Measurements from ENCODE around the gene SYNPR. TPM values are rescaled to one million over a fixed set of nuclear protein-coding genes. Genes with fewer than 3 reads are reported as not detected.

Gene SYNPR
- polyA plus RNA-seq, 1 experiment, result not detected

DNA sequence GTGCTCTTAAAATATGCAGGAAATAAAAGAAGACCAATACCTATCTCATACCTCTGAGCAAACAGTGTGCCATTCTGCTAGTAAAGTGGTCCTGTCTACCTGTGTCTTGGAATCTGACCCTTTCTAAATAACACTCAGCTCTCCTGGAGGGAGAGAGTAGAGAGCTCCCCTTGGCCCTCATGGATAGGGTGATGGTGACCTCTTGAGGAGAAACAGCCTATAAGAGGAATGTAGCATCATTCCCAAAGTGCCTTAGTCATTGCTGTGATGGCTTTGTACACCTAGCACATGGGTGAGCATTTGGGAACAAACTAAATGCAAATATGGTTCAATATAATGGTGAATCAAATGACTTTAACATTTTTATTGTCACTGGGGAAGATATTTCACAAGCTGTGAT is 384.4 kb downstream of the SYNPR start:
- no peak for DNase-seq (ENCODE audit: low read depth)
- ChIA-PET POLR2A (no interaction called here), CTCF (interaction anchor here (0.7 to 5.7 kb wide), 5 partner anchors 41 to 319 kb away, joined by 3 to 57 read pairs (median 5); partner anchors contain the start of gene C3orf49)
- Histone ChIP-seq H3K4me3 (ENCODE audit: low read depth, low read length) (no peak overlapping the region), H3K36me3 (ENCODE audit: control insufficient read depth, insufficient read depth, low read length) (no peaks in the 10 kb centered on the region), H3K27me3 (ENCODE audit: control insufficient read depth, insufficient read depth, low read length) (no peaks in the 10 kb centered on the region)
- TF ChIP-seq, protein P1, sequence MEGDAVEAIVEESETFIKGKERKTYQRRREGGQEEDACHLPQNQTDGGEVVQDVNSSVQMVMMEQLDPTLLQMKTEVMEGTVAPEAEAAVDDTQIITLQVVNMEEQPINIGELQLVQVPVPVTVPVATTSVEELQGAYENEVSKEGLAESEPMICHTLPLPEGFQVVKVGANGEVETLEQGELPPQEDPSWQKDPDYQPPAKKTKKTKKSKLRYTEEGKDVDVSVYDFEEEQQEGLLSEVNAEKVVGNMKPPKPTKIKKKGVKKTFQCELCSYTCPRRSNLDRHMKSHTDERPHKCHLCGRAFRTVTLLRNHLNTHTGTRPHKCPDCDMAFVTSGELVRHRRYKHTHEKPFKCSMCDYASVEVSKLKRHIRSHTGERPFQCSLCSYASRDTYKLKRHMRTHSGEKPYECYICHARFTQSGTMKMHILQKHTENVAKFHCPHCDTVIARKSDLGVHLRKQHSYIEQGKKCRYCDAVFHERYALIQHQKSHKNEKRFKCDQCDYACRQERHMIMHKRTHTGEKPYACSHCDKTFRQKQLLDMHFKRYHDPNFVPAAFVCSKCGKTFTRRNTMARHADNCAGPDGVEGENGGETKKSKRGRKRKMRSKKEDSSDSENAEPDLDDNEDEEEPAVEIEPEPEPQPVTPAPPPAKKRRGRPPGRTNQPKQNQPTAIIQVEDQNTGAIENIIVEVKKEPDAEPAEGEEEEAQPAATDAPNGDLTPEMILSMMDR (IDR thresholded peaks at IDR 0.05; ENCODE audit: insufficient read depth, low read depth, low read length), result no peak; the same call in 1 of the 2 replicates

Small RNA genes lying within 50 kb of the gene (small RNA-seq; reads per million reads assigned to genes)
- not detected for gene RNA5SP134 (ENCODE audit: insufficient read length, low read depth, low replicate concordance)
